ENCODE measurements around the gene RIPK4. TPM values are rescaled to one million over a fixed set of nuclear protein-coding genes. Genes with fewer than 3 reads are reported as not detected.

Gene RIPK4
- total RNA-seq, 1 experiment from 2014 or later: 0.76 TPM

- peak; percentile 92 for DNase-seq
Observed at GRCh38 chr21:41777951-41778815, 11.3 kb upstream of the RIPK4 start.

GRCh38 chr21:41776778-41777177 is 9.9 kb upstream of the RIPK4 start:
- Histone ChIP-seq H3K27me3 (no peaks in the 10 kb centered on the region), H3K9me3 (no peaks in the 10 kb centered on the region), H3K36me3 (no peaks in the 10 kb centered on the region), H3K4me3 (no peak overlapping the region)
- DNase-seq: no peak

More at GRCh38 chr21:41777951-41778815, 11.3 kb upstream of the RIPK4 start:
- Histone ChIP-seq H3K9me3 (no peaks in the 10 kb centered on the region), H3K36me3 (no peaks in the 10 kb centered on the region), H3K27me3 (no peaks in the 10 kb centered on the region), H3K4me3 (no peak overlapping the region)

- Histone ChIP-seq H3K4me3 (no peak overlapping the region), H3K36me3 (no peaks in the 10 kb centered on the region), H3K27me3 (no peaks in the 10 kb centered on the region), H3K9me3 (no peaks in the 10 kb centered on the region)
- DNase-seq: no peak
Observed at GRCh38 chr21:41775149-41775472, 8.3 kb upstream of the RIPK4 start.

GRCh38 chr21:41774467-41775148 is 7.8 kb upstream of the RIPK4 start:
- H3K36me3 ChIP-seq: no peaks in the 10 kb centered on the region
- DNase-seq: no peak
- no peaks in the 10 kb centered on the region for H3K9me3 ChIP-seq
- H3K27me3 ChIP-seq: no peaks in the 10 kb centered on the region
- H3K4me3 ChIP-seq: no peak overlapping the region

GRCh38 chr21:41772351-41773080 is 5.7 kb upstream of the RIPK4 start:
- Histone ChIP-seq H3K27me3 (peaks cover 2% of the 10 kb centered on the region; the same call in 1 of the 2 replicates), H3K9me3 (no peaks in the 10 kb centered on the region), H3K36me3 (no peaks in the 10 kb centered on the region), H3K4me3 (no peak overlapping the region)
- DNase-seq: no peak

- no peak for DNase-seq
- Histone ChIP-seq H3K27me3 (peaks cover 5% of the 10 kb centered on the region), H3K36me3 (no peaks in the 10 kb centered on the region), H3K9me3 (no peaks in the 10 kb centered on the region), H3K4me3 (no peak overlapping the region)
Observed at GRCh38 chr21:41771625-41771945, 4.7 kb upstream of the RIPK4 start.

- no peak overlapping the region for H3K4me3 ChIP-seq
- H3K27me3 ChIP-seq: peaks cover 5% of the 10 kb centered on the region
- DNase-seq: no peak
- H3K9me3 ChIP-seq: no peaks in the 10 kb centered on the region
- no peaks in the 10 kb centered on the region for H3K36me3 ChIP-seq
Observed at GRCh38 chr21:41770901-41771624, 4.2 kb upstream of the RIPK4 start.

GRCh38 chr21:41769933-41770332 is 3.1 kb upstream of the RIPK4 start:
- no peaks in the 10 kb centered on the region for H3K9me3 ChIP-seq
- no peak for DNase-seq
- H3K27me3 ChIP-seq: peaks cover 5% of the 10 kb centered on the region
- H3K36me3 ChIP-seq: no peaks in the 10 kb centered on the region
- H3K4me3 ChIP-seq: no peak overlapping the region

- Histone ChIP-seq H3K27me3 (peaks cover 5% of the 10 kb centered on the region), H3K4me3 (no peak overlapping the region), H3K36me3 (no peaks in the 10 kb centered on the region), H3K9me3 (no peaks in the 10 kb centered on the region)
- no peak for DNase-seq
Observed at GRCh38 chr21:41769521-41769920, 2.7 kb upstream of the RIPK4 start.

- Histone ChIP-seq H3K36me3 (no peaks in the 10 kb centered on the region), H3K4me3 (peak overlapping the region; percentile 28), H3K27me3 (peaks cover 5% of the 10 kb centered on the region), H3K9me3 (no peaks in the 10 kb centered on the region)
- DNase-seq: no peak
Observed at GRCh38 chr21:41769111-41769510, 2.3 kb upstream of the RIPK4 start.

- H3K27me3 ChIP-seq: peaks cover 5% of the 10 kb centered on the region
- no peaks in the 10 kb centered on the region for H3K36me3 ChIP-seq
- DNase-seq: peak; percentile 77
- H3K9me3 ChIP-seq: no peaks in the 10 kb centered on the region
- peak overlapping the region; percentile 28 for H3K4me3 ChIP-seq
Observed at GRCh38 chr21:41768437-41769042, 1.7 kb upstream of the RIPK4 start.

- no peak for DNase-seq
- Histone ChIP-seq H3K27me3 (peaks cover 5% of the 10 kb centered on the region), H3K4me3 (peak overlapping the region; percentile 28), H3K36me3 (no peaks in the 10 kb centered on the region), H3K9me3 (no peaks in the 10 kb centered on the region)
Observed at GRCh38 chr21:41767606-41768436, 969 bp upstream of the RIPK4 start.

GRCh38 chr21:41765973-41766882 is 624 bp downstream of the RIPK4 start:
- DNase-seq: no peak
- H3K4me3 ChIP-seq: peak overlapping the region; percentile 28
- H3K36me3 ChIP-seq: no peaks in the 10 kb centered on the region
- H3K27me3 ChIP-seq: peaks cover 5% of the 10 kb centered on the region
- H3K9me3 ChIP-seq: no peaks in the 10 kb centered on the region

- DNase-seq: no peak
- peaks cover 5% of the 10 kb centered on the region for H3K27me3 ChIP-seq
Observed at GRCh38 chr21:41765420-41765821, 1.4 kb downstream of the RIPK4 start.

More at GRCh38 chr21:41765420-41765821, 1.4 kb downstream of the RIPK4 start:
- no peak overlapping the region for H3K4me3 ChIP-seq
- H3K9me3 ChIP-seq: no peaks in the 10 kb centered on the region
- H3K36me3 ChIP-seq: no peaks in the 10 kb centered on the region

Measured in MG63 (cell line).